H1 (cell line): ENCODE measurements around the gene R3HDM2.

Experiments used
- ATF3 ChIP-seq: IDR thresholded peaks from 2 replicates; pipeline ENCODE4 v1.6.1; 2011; ENCODE audit warnings: low read depth, mild to moderate bottlenecking, low read length; ENCODE audit not compliant: insufficient read depth
- CHD1 ChIP-seq: IDR thresholded peaks from 2 replicates; pipeline ENCODE4 v1.6.1; 2012; ENCODE audit warnings: low read depth, low read length, improper control_type of control experiment
- CHD2 ChIP-seq: IDR thresholded peaks from 2 replicates; pipeline ENCODE4 v1.6.1; 2012; ENCODE audit warnings: low read length, improper control_type of control experiment
- CTCF ChIP-seq, 3 experiments: IDR thresholded peaks; 1 replicate in 2 of 3; 2 replicates in 1 of 3; pipeline versions ENCODE4 v1.5.1 to v1.6.1; 2011; ENCODE audit warnings: low read length in 3 of 3, mild to moderate bottlenecking in 3 of 3, inconsistent platforms in 2 of 3, low read depth in 1 of 3, moderate library complexity in 1 of 3; ENCODE audit not compliant: insufficient read depth in 1 of 3; ENCODE audit errors: control extremely low read depth in 1 of 3
- GTF2F1 ChIP-seq: IDR thresholded peaks from 2 replicates; pipeline ENCODE4 v1.6.1; 2012; ENCODE audit warnings: low read depth, low read length, improper control_type of control experiment, borderline replicate concordance
- RNF2 ChIP-seq: fragments of 200-900, 300-1000 bp; sonication (generic); IDR thresholded peaks from 2 replicates; pipeline ENCODE4 v1.7.1; 2016; ENCODE audit warnings: borderline replicate concordance, low read depth, mild to moderate bottlenecking, antibody characterized with exemption, low read length; ENCODE audit not compliant: poor library complexity, severe bottlenecking; ENCODE audit errors: missing control alignments
- SIN3A ChIP-seq, 2 experiments: IDR thresholded peaks in 1 of 2; conservative IDR thresholded peaks in 1 of 2; 2 replicates each; pipeline ENCODE4 v1.6.1; 2011 to 2012; ENCODE audit warnings: low read length in 2 of 2, improper control_type of control experiment in 1 of 2, low read depth in 1 of 2, mild to moderate bottlenecking in 1 of 2

DNA sequence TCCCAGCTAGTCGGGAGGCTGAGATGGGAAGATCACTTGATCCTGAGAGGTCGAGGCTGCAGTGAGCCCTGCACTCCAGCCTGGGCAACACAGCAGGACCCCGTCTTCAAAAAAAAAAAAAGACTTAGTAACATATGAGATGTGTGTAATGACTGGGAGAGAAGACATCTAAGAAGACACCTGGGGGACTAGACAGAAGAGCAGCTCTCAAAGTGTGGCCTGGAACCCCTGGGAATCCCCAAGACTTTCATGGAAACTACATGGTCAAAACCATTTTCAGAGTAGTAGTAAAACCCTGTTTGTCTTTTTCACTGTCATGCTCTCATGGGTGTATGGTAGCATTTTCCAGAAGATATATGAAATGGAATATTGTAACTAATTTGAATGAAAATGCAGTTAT, 45.3 kb downstream of the R3HDM2 start:
- TF ChIP-seq ATF3 (no peak), GTF2F1 (no peak), RNF2 (no peak), CTCF (IDR thresholded peaks at IDR 0.05; ENCODE audit: control extremely low read depth in 1 of 3, insufficient read depth in 1 of 3, low read depth in 1 of 3, low read length in 3 of 3) (no peak), CHD1 (no peak), CHD2 (no peak), SIN3A (conservative IDR thresholded peaks at IDR 0.05 in 1 of 2, IDR thresholded peaks at IDR 0.05 in 1 of 2; ENCODE audit: low read depth in 1 of 2, low read length in 2 of 2) (no peak)
